K562 (cell line): Measurements from ENCODE around the gene RALGAPB. TPM values are rescaled to one million over a fixed set of nuclear protein-coding genes. Genes with fewer than 3 reads are reported as not detected.
A peak's percentile ranks its signal among the peaks of the same experiment; 100 is the strongest.

Experiments
- FOXK1 ChIP-seq: sonication (generic); formaldehyde crosslinking; IDR thresholded peaks from 2 replicates; pipeline ENCODE4 v1.8.0; 2022; ENCODE audit warnings: missing genetic modification reagents, mild to moderate bottlenecking, borderline replicate concordance
- HES1 ChIP-seq: fragments of 450-650 bp; IDR thresholded peaks from 2 replicates; pipeline ENCODE4 v1.6.1; 2016; ENCODE audit warnings: low read depth, mild to moderate bottlenecking, moderate library complexity
- HMG20A ChIP-seq: fragments of 450-650 bp; formaldehyde crosslinking; conservative IDR thresholded peaks from 2 replicates; pipeline ENCODE4 v1.4.0; 2020; ENCODE audit warnings: mild to moderate bottlenecking, mixed read lengths
- PPARD ChIP-seq: fragments of 250-450 bp; sonication (Bioruptor Pico); IDR thresholded peaks from 2 replicates; pipeline ENCODE4 v1.8.0; 2022; ENCODE audit warnings: inconsistent platforms, mild to moderate bottlenecking, moderate library complexity
- PRPF4 ChIP-seq: fragments of 200-400 bp; formaldehyde crosslinking; IDR thresholded peaks from one replicate; pipeline ENCODE4 v1.6.1; 2017; ENCODE audit warnings: low read length, low read depth, mild to moderate bottlenecking; ENCODE audit not compliant: insufficient read depth, poor library complexity, severe bottlenecking
- RBBP5 ChIP-seq: fragments of 200-600 bp; sonication (generic); IDR thresholded peaks from 2 replicates; pipeline ENCODE4 v1.6.1; 2012; ENCODE audit warnings: borderline replicate concordance, mild to moderate bottlenecking, low read length, control low read depth, inconsistent platforms; ENCODE audit not compliant: insufficient read depth, poor library complexity, severe bottlenecking
- SMARCA5 ChIP-seq: fragments of 450-650 bp; IDR thresholded peaks from 2 replicates; pipeline ENCODE4 v1.6.1; 2016
- SMC3 ChIP-seq: conservative IDR thresholded peaks from 2 replicates; pipeline ENCODE4 v1.6.1; 2011; ENCODE audit warnings: low read depth, low read length, improper control_type of control experiment; ENCODE audit not compliant: insufficient read depth
- TAF15 ChIP-seq: fragments of 200-400 bp; formaldehyde crosslinking; IDR thresholded peaks from 2 replicates; pipeline ENCODE4 v1.6.1; 2017; ENCODE audit warnings: mild to moderate bottlenecking, low read depth, low read length, moderate library complexity
- ZBTB7A ChIP-seq: IDR thresholded peaks from 2 replicates; pipeline ENCODE4 v1.6.1; 2011; ENCODE audit warnings: low read depth, mild to moderate bottlenecking, low read length, moderate library complexity, borderline replicate concordance; ENCODE audit not compliant: control insufficient read depth
- ZNF133 ChIP-seq: fragments of 250-450 bp; sonication (Bioruptor Pico); IDR thresholded peaks from 2 replicates; pipeline ENCODE4 v1.4.0; 2020; ENCODE audit warnings: mild to moderate bottlenecking
- ZNF197 ChIP-seq: fragments of 200-800 bp; sonication (Bioruptor generic); IDR thresholded peaks from 2 replicates; pipeline ENCODE4 v1.6.1; 2016; ENCODE audit warnings: low read depth, missing genetic modification characterization, missing compliant biosample characterization
- ZNF239 ChIP-seq: fragments of 250-450 bp; sonication (Bioruptor Pico); IDR thresholded peaks from 2 replicates; pipeline ENCODE4 v1.4.0; 2020; ENCODE audit warnings: mild to moderate bottlenecking
- ZNF696 ChIP-seq: fragments of 250-450 bp; sonication (Bioruptor Pico); conservative IDR thresholded peaks from 2 replicates; pipeline ENCODE4 v1.4.0; 2020; ENCODE audit warnings: mild to moderate bottlenecking, moderate library complexity
- ZNF77 ChIP-seq: fragments of 250-450 bp; sonication (Bioruptor Pico); IDR thresholded peaks from 2 replicates; pipeline ENCODE4 v1.5.0; 2020
- polyA plus RNA-seq, 8 experiments: library from polyadenylated mRNA; depleted of rRNA in 4 of 8; stranded (reverse) in 5 of 8; unstranded in 3 of 8; fragments of >200 nt; fragmentation: Nextera tagmentation in 2 of 8; fragmentation: Illumina TruSeq in 1 of 8; extraction: Ambion mirVana in 2 of 8; extraction: Trizol in 1 of 8; gene quantifications; 2 replicates each; pipeline versions ENCODE4 v1.2.1 to v1.2.3, GENCODE V29; 2011 to 2014; ENCODE audit warnings: inconsistent platforms in 1 of 8, missing spikeins in 1 of 8
- total RNA-seq, 7 experiments: library from RNA; depleted of rRNA in 6 of 7; stranded (reverse); fragments of >200 nt in 6 of 7; fragmentation: Illumina TruSeq in 2 of 7; extraction: Trizol in 2 of 7; gene quantifications; 2 replicates each; pipeline versions ENCODE4 v1.2.1 to v1.2.3, GENCODE V29; 2011 to 2021; ENCODE audit warnings: low replicate concordance in 1 of 7
- TF ChIP-seq, protein P1 (sequence below): fragments of 450-650 bp; formaldehyde crosslinking; IDR thresholded peaks from 2 replicates; pipeline ENCODE4 v1.4.0; 2022; ENCODE audit warnings: missing genetic modification characterization
- TF ChIP-seq, protein P2 (sequence below): sonication (generic); formaldehyde crosslinking; IDR thresholded peaks from 2 replicates; pipeline ENCODE4 v1.8.1; 2023; ENCODE audit warnings: mild to moderate bottlenecking, missing genetic modification reagents, moderate library complexity
- TF ChIP-seq, protein P3 (sequence below): fragments of 450-650 bp; formaldehyde crosslinking; conservative IDR thresholded peaks from 2 replicates; pipeline ENCODE4 v1.4.0; 2022; ENCODE audit warnings: mild to moderate bottlenecking, missing genetic modification characterization
- TF ChIP-seq, protein P4 (sequence below), 2 experiments: fragments of 150-350 bp in 1 of 2; IDR thresholded peaks; 2 replicates each; pipeline ENCODE4 v1.6.1; 2012 to 2016; ENCODE audit warnings: low read depth in 2 of 2, low read length in 2 of 2, mild to moderate bottlenecking in 1 of 2, moderate library complexity in 1 of 2

The RALGAPB gene
- total and polyA plus RNA-seq, 9 of the 15 experiments (the other 6 are each of a cell fraction or from before 2014, with no cell fraction given), result 4.3 to 25.6 (median 13.6) TPM

DNA sequence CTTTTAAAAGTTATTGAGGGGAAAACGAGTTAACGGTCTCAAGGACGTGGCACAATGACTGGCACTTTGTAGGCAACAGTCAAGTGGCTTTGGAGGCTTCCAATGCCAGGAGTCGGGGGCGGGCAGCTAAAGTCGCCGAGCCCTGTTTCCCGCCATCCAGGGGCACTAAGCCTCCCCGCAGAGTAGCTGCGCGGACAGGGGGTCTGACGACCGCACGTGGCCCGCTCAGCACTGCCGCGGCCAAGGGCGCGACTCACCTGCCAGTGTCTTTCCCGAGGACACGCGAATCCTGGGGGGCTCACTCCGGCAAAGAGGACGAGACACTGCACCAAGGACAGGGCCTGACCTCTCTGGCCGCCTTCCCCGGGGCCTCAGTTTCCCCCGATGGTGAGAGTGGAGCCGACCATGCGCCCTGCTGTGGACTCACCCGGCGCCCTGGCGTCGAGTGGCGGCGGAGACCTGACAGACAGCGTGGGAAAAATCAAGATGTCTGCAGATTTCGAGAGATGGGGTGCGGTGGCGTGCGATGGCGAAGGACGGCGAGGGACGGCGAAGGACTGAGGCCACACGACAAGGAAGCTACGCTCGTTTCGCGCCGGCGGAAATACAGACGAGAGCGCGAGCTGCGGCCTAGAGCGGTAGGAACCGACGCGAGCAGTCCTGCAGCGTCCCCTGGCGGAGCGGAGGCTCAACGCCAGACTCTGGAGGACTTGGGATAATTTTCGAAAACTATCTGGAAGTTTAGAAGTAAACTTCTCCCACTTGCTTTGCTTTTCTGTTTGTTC lies 37.7 kb upstream of the RALGAPB start, which contains the start of gene SNHG17 (continued):
- TF ChIP-seq, protein P1, sequence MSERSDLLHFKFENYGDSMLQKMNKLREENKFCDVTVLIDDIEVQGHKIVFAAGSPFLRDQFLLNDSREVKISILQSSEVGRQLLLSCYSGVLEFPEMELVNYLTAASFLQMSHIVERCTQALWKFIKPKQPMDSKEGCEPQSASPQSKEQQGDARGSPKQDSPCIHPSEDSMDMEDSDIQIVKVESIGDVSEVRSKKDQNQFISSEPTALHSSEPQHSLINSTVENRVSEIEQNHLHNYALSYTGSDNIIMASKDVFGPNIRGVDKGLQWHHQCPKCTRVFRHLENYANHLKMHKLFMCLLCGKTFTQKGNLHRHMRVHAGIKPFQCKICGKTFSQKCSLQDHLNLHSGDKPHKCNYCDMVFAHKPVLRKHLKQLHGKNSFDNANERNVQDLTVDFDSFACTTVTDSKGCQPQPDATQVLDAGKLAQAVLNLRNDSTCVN (CRISPR knock-in tag), result 0 out of 2 replicates have a peak, but pooled peaks have one; percentile 73
- TF ChIP-seq ZNF77 (CRISPR knock-in tag) (no peak), TAF15 (no peak), SMARCA5 (peak; percentile 50; the same call in 1 of the 2 replicates), PRPF4 (peak; percentile 96), PPARD (CRISPR knock-in tag) (no peak), ZNF197 (CRISPR knock-in tag) (peak; percentile 81; the same call in 1 of the 2 replicates), ZNF239 (CRISPR knock-in tag) (no peak; the same call in 1 of the 2 replicates), ZNF696 (no peak), RBBP5 (peak; percentile 99), ZBTB7A (no peak; the same call in 1 of the 2 replicates), HES1 (no peak), SMC3 (peak; percentile 66), HMG20A (no peak), FOXK1 (CRISPR knock-in tag) (peak; percentile 94), ZNF133 (CRISPR knock-in tag) (no peak)
- TF ChIP-seq, protein P2, sequence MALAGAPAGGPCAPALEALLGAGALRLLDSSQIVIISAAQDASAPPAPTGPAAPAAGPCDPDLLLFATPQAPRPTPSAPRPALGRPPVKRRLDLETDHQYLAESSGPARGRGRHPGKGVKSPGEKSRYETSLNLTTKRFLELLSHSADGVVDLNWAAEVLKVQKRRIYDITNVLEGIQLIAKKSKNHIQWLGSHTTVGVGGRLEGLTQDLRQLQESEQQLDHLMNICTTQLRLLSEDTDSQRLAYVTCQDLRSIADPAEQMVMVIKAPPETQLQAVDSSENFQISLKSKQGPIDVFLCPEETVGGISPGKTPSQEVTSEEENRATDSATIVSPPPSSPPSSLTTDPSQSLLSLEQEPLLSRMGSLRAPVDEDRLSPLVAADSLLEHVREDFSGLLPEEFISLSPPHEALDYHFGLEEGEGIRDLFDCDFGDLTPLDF (CRISPR knock-in tag), result peak; percentile 95
- TF ChIP-seq, protein P3, sequence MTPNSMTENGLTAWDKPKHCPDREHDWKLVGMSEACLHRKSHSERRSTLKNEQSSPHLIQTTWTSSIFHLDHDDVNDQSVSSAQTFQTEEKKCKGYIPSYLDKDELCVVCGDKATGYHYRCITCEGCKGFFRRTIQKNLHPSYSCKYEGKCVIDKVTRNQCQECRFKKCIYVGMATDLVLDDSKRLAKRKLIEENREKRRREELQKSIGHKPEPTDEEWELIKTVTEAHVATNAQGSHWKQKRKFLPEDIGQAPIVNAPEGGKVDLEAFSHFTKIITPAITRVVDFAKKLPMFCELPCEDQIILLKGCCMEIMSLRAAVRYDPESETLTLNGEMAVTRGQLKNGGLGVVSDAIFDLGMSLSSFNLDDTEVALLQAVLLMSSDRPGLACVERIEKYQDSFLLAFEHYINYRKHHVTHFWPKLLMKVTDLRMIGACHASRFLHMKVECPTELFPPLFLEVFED (CRISPR knock-in tag), result no peak
- TF ChIP-seq, protein P4, sequence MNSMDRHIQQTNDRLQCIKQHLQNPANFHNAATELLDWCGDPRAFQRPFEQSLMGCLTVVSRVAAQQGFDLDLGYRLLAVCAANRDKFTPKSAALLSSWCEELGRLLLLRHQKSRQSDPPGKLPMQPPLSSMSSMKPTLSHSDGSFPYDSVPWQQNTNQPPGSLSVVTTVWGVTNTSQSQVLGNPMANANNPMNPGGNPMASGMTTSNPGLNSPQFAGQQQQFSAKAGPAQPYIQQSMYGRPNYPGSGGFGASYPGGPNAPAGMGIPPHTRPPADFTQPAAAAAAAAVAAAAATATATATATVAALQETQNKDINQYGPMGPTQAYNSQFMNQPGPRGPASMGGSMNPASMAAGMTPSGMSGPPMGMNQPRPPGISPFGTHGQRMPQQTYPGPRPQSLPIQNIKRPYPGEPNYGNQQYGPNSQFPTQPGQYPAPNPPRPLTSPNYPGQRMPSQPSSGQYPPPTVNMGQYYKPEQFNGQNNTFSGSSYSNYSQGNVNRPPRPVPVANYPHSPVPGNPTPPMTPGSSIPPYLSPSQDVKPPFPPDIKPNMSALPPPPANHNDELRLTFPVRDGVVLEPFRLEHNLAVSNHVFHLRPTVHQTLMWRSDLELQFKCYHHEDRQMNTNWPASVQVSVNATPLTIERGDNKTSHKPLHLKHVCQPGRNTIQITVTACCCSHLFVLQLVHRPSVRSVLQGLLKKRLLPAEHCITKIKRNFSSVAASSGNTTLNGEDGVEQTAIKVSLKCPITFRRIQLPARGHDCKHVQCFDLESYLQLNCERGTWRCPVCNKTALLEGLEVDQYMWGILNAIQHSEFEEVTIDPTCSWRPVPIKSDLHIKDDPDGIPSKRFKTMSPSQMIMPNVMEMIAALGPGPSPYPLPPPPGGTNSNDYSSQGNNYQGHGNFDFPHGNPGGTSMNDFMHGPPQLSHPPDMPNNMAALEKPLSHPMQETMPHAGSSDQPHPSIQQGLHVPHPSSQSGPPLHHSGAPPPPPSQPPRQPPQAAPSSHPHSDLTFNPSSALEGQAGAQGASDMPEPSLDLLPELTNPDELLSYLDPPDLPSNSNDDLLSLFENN (IDR thresholded peaks at IDR 0.05; ENCODE audit: low read depth in 2 of 2, low read length in 2 of 2), result peak in 1 of 2 experiments; percentile 78; a peak in 1 of 4 replicates
